ENCODE data around the gene ENPP6.
"Not testable (repeated sequence)": the region's sequence is repeated elsewhere in the genome, so short reads cannot be mapped to it uniquely, and the experiment has no call there.

GRCh38 chr4:184051262-184051661 lies 166.4 kb downstream of the ENPP6 start:
- not testable (repeated sequence) for TF ChIP-seq EZH2 (IDR thresholded peaks at IDR 0.05; ENCODE audit: borderline replicate concordance, low read depth, low read length, severe bottlenecking); CTCF (IDR thresholded peaks at IDR 0.05; ENCODE audit: extremely low read depth in 1 of 2, insufficient read depth in 1 of 2, low read depth in 1 of 2, low read length in 2 of 2); POLR2AphosphoS5 (IDR thresholded peaks at IDR 0.05; ENCODE audit: insufficient read depth, low read depth, low read length)

All from endothelial cell of umbilical vein (primary cell).